Measurements from ENCODE around the gene CAMK2D. TPM values are rescaled to one million over a fixed set of nuclear protein-coding genes. Genes with fewer than 3 reads are reported as not detected.

CAMK2D gene
- total and polyA plus RNA-seq, 2 experiments from 2014 or later = 36.8 to 99.1 TPM

GRCh38 chr4:113621633-113622032 lies 139.9 kb downstream of the CAMK2D start:
- no peaks in the 10 kb centered on the region for H3K9me2 ChIP-seq (replicated peaks; ENCODE audit: insufficient read depth)
- H3K9me3 ChIP-seq (ENCODE audit: low read depth) = no peaks in the 10 kb centered on the region
- no peaks in the 10 kb centered on the region for H4K20me1 ChIP-seq (ENCODE audit: insufficient read depth, poor library complexity, severe bottlenecking)
- H3K4me3 ChIP-seq = no peak overlapping the region
- no peak overlapping the region for H3K27ac ChIP-seq
- H3K27me3 ChIP-seq = no peaks in the 10 kb centered on the region
- peaks cover 40% of the 10 kb centered on the region for H3K79me2 ChIP-seq
- H3K4me2 ChIP-seq = no peak overlapping the region
- H3K36me3 ChIP-seq (replicated peaks; ENCODE audit: insufficient read depth, low read depth) = no peaks in the 10 kb centered on the region
- no peaks in the 10 kb centered on the region for H3K4me1 ChIP-seq (ENCODE audit: insufficient read depth)
- H2AFZ ChIP-seq = no peak overlapping the region
- DNase-seq (ENCODE audit: low spot score) = no peak
- WGBS (ENCODE audit: low lambda C conversion rate, missing lambda C conversion rate) = 84% methylated on average over 2 of the region's 2 CpGs
- TF ChIP-seq CTCF (IDR thresholded peaks at IDR 0.05; ENCODE audit: poor library complexity) (no peak), EZH2phosphoT487 (IDR thresholded peaks at IDR 0.05; ENCODE audit: low read depth, severe bottlenecking, unreplicated experiment) (no peak), EZH2 (IDR thresholded peaks at IDR 0.05; ENCODE audit: borderline replicate concordance) (no peak)

DNA sequence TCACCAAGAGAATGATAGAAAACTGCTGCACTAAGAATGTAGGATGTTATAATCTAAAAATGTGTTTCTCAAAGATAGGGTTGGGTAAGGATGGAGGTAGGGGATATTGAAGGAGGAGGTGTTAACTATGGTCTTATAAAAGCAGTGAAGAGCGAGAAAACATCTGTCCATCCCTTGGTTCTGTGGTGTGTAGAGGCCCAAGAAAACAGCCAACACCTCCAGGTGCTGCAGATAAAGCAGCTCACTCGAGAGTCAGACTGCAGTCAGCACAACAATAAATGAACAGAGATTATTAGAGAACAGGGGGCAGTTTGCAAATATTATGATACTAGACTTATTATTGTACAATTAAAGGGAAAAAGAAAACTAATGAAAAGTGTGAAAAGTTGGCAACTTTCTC lies 141.5 kb downstream of the CAMK2D start:
- Histone ChIP-seq H3K4me3 (no peak overlapping the region), H3K9me3 (ENCODE audit: low read depth) (no peaks in the 10 kb centered on the region), H3K9me2 (replicated peaks; ENCODE audit: insufficient read depth) (no peaks in the 10 kb centered on the region), H4K20me1 (ENCODE audit: insufficient read depth, poor library complexity, severe bottlenecking) (no peaks in the 10 kb centered on the region), H3K27ac (no peak overlapping the region), H3K79me2 (peaks cover 41% of the 10 kb centered on the region), H2AFZ (no peak overlapping the region), H3K36me3 (replicated peaks; ENCODE audit: insufficient read depth, low read depth) (no peaks in the 10 kb centered on the region), H3K4me1 (ENCODE audit: insufficient read depth) (no peaks in the 10 kb centered on the region), H3K4me2 (no peak overlapping the region), H3K27me3 (no peaks in the 10 kb centered on the region)
- TF ChIP-seq EZH2 (IDR thresholded peaks at IDR 0.05; ENCODE audit: borderline replicate concordance) = no peak
- TF ChIP-seq CTCF (IDR thresholded peaks at IDR 0.05; ENCODE audit: poor library complexity) = no peak
- no peak for TF ChIP-seq EZH2phosphoT487 (IDR thresholded peaks at IDR 0.05; ENCODE audit: low read depth, severe bottlenecking, unreplicated experiment)
- 95% methylated on average over 2 of the region's 2 CpGs for WGBS (ENCODE audit: low lambda C conversion rate, missing lambda C conversion rate)
- DNase-seq (ENCODE audit: low spot score) = no peak

GRCh38 chr4:113619526-113619925 lies 142.0 kb downstream of the CAMK2D start:
- Histone ChIP-seq H3K9me2 (replicated peaks; ENCODE audit: insufficient read depth) (no peaks in the 10 kb centered on the region), H3K79me2 (peaks cover 41% of the 10 kb centered on the region), H4K20me1 (ENCODE audit: insufficient read depth, poor library complexity, severe bottlenecking) (no peaks in the 10 kb centered on the region), H3K9me3 (ENCODE audit: low read depth) (no peaks in the 10 kb centered on the region), H2AFZ (no peak overlapping the region), H3K36me3 (replicated peaks; ENCODE audit: insufficient read depth, low read depth) (no peaks in the 10 kb centered on the region), H3K27ac (no peak overlapping the region), H3K4me3 (no peak overlapping the region), H3K4me1 (ENCODE audit: insufficient read depth) (no peaks in the 10 kb centered on the region), H3K4me2 (no peak overlapping the region), H3K27me3 (no peaks in the 10 kb centered on the region)
- no peak for DNase-seq (ENCODE audit: low spot score)
- no peak for TF ChIP-seq EZH2phosphoT487 (IDR thresholded peaks at IDR 0.05; ENCODE audit: low read depth, severe bottlenecking, unreplicated experiment)
- TF ChIP-seq CTCF (IDR thresholded peaks at IDR 0.05; ENCODE audit: poor library complexity) = no peak
- no peak for TF ChIP-seq EZH2 (IDR thresholded peaks at IDR 0.05; ENCODE audit: borderline replicate concordance)
- WGBS (ENCODE audit: low lambda C conversion rate, missing lambda C conversion rate) = 88% methylated on average over 4 of the region's 4 CpGs

GRCh38 chr4:113618205-113618604 lies 143.3 kb downstream of the CAMK2D start:
- no peak overlapping the region for H3K27ac ChIP-seq
- WGBS (ENCODE audit: low lambda C conversion rate, missing lambda C conversion rate) = 73% methylated on average over 2 of the region's 2 CpGs
- H3K9me3 ChIP-seq (ENCODE audit: low read depth) = no peaks in the 10 kb centered on the region
- H3K36me3 ChIP-seq (replicated peaks; ENCODE audit: insufficient read depth, low read depth) = no peaks in the 10 kb centered on the region
- H3K4me1 ChIP-seq (ENCODE audit: insufficient read depth) = no peaks in the 10 kb centered on the region
- DNase-seq (ENCODE audit: low spot score) = no peak
- peaks cover 53% of the 10 kb centered on the region for H3K79me2 ChIP-seq
- no peaks in the 10 kb centered on the region for H3K27me3 ChIP-seq
- H4K20me1 ChIP-seq (ENCODE audit: insufficient read depth, poor library complexity, severe bottlenecking) = peaks cover 2% of the 10 kb centered on the region
- H3K9me2 ChIP-seq (replicated peaks; ENCODE audit: insufficient read depth) = no peaks in the 10 kb centered on the region
- no peak overlapping the region for H2AFZ ChIP-seq
- TF ChIP-seq EZH2phosphoT487 (IDR thresholded peaks at IDR 0.05; ENCODE audit: low read depth, severe bottlenecking, unreplicated experiment) = no peak
- no peak for TF ChIP-seq EZH2 (IDR thresholded peaks at IDR 0.05; ENCODE audit: borderline replicate concordance)
- no peak for TF ChIP-seq CTCF (IDR thresholded peaks at IDR 0.05; ENCODE audit: poor library complexity)
- H3K4me2 ChIP-seq = no peak overlapping the region
- H3K4me3 ChIP-seq = no peak overlapping the region

Measured in hepatocyte (in vitro differentiated cells).